Fibroblast of villous mesenchyme (primary cell): ENCODE measurements around the gene ALPK3. TPM values are rescaled to one million over a fixed set of nuclear protein-coding genes. Genes with fewer than 3 reads are reported as not detected.

Experiments used
- DNase-seq: peaks from one replicate; pipeline ENCODE4 v3.0.0-alpha.2; 2010; ENCODE audit warnings: low read depth
- H3K4me3 ChIP-seq: 2 replicates; pipeline ENCODE4 v1.5.1; 2011; ENCODE audit warnings: low read depth, mild to moderate bottlenecking, low read length
- CTCF ChIP-seq: IDR thresholded peaks from 2 replicates; pipeline ENCODE4 v1.5.1; 2012; ENCODE audit warnings: low read depth, mild to moderate bottlenecking, low read length; ENCODE audit not compliant: insufficient read depth
- small RNA-seq: library from RNA; depleted of rRNA; stranded (forward); fragments of <200 nt; gene quantifications from one replicate; pipeline ENCODE3, GENCODE V24; 2012
- total RNA-seq: library from RNA; depleted of rRNA; stranded (reverse); fragments of >200 nt; gene quantifications from 2 replicates; pipeline ENCODE4 v1.2.3, GENCODE V29; 2012

ALPK3 gene
- total RNA-seq, 1 donor, result 0.86 TPM

DNA sequence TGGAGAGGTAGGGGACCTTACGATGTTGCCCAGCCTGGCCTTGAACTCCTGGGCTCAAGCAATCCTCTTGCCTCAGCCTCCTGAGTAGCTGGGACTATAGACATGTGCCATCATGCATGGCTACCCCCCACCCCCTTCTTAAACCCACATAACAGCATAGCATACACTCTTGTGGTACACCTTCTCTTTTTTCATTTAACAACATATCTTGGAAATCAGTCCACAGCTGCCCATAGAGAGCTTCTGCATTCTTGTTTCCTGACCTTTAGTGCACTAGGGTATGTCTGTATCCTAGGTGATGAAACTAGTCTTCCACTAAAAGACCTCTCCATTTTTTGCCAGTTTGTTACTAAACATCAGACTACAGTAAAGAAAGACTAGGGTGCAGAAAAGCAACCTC lies 100.3 kb downstream of the ALPK3 start:
- DNase-seq, result no peak
- no peak overlapping the region for H3K4me3 ChIP-seq

DNA sequence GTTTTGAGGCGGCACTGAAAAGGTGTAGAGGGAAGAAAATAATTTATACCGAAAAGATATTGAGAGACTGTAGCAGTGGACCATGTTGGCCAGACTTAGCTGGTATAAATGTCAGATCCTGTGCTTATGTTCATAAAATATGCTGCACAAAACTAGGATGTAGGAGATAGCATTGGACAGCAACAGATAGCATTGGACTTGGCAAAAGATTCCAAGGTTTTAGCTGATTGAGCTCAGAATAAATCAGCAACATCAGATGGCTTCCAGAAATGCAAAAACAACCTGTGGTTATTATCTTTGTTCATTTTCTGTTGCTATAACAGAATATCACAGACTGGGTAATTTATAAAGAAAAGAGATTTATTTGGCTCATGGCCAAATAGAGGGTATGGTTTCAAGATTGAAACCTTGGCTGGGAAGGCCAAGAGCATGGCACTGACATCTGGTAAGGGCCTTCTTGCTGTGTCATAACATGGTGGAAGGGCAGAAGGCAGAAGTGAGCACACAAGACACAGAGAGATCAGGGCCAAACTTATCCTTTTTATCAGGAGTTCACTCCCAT lies 102.0 kb downstream of the ALPK3 start:
- TF ChIP-seq CTCF, result no peak
- H3K4me3 ChIP-seq, result no peak overlapping the region
- no peak for DNase-seq

More for the DNA sequence above, 100.3 kb downstream of the ALPK3 start:
- TF ChIP-seq CTCF, result no peak

GRCh38 chr15:84921121-84921520 lies 104.0 kb downstream of the ALPK3 start:
- no peak overlapping the region for H3K4me3 ChIP-seq
- no peak for DNase-seq
- no peak for TF ChIP-seq CTCF

GRCh38 chr15:84922530-84922929 lies 105.4 kb downstream of the ALPK3 start:
- no peak for DNase-seq
- TF ChIP-seq CTCF, result no peak
- H3K4me3 ChIP-seq, result no peak overlapping the region

Small RNAs within 50 kb of the gene (small RNA-seq; reads per million reads assigned to genes)
- gene RF00402, result not detected

Other genes starting within 250 kb of the ALPK3 start
- 5.6 and 7.1 TPM in 2 replicates for gene ZSCAN2, start 216.3 kb upstream of the ALPK3 start, total RNA-seq
- gene WDR73, start 163.1 kb upstream of the ALPK3 start, total RNA-seq, result 37.0 and 47.5 TPM in 2 replicates
- gene NMB, start 159.2 kb upstream of the ALPK3 start, total RNA-seq, result 1.7 and 1.9 TPM in 2 replicates
- gene SEC11A, start 101.2 kb upstream of the ALPK3 start, total RNA-seq, result 170 and 225 TPM in 2 replicates
- 9.7 and 11.2 TPM in 2 replicates for gene ZNF592, start 68.8 kb upstream of the ALPK3 start, total RNA-seq
- gene SLC28A1, start 67.3 kb downstream of the ALPK3 start, total RNA-seq, result not detected in 2 replicates
- gene PDE8A, start 164.5 kb downstream of the ALPK3 start, total RNA-seq, result 14.5 and 16.8 TPM in 2 replicates